Transverse colon (tissue), 4 donors: ENCODE results near the gene PRKG1. TPM values are rescaled to one million over a fixed set of nuclear protein-coding genes. Genes with fewer than 3 reads are reported as not detected.

Experiments
- DNase-seq: peaks from one replicate; pipeline ENCODE4 v3.0.0-alpha.2; 2019
- H3K27ac ChIP-seq, 4 donors: fragments of 200-600 bp; sonication (generic); 2 replicates each; pipeline ENCODE4 v1.5.1; 2016 to 2018; ENCODE audit warnings: inconsistent platforms in 4 of 4
- H3K27me3 ChIP-seq: fragments of 200-600 bp; sonication (generic); 2 replicates; pipeline ENCODE4 v1.5.1; 2017; ENCODE audit warnings: inconsistent platforms
- H3K36me3 ChIP-seq, 4 donors: fragments of 200-600 bp; sonication (generic); 2 replicates each; pipeline ENCODE4 v1.5.1; 2017 to 2019; ENCODE audit warnings: inconsistent platforms in 4 of 4
- H3K4me1 ChIP-seq, 4 donors: fragments of 200-600 bp; sonication (generic); 2 replicates each; pipeline ENCODE4 v1.5.1; 2017 to 2020; ENCODE audit warnings: inconsistent platforms in 4 of 4
- H3K4me3 ChIP-seq, 4 donors: fragments of 200-600 bp; sonication (generic); 1 replicate in 1 of 4; 2 replicates in 3 of 4; pipeline versions ENCODE4 v1.5.1 to v1.6.1; 2017 to 2019; ENCODE audit warnings: inconsistent platforms in 4 of 4
- H3K9me3 ChIP-seq, 2 donors: fragments of 200-600 bp; sonication (generic); 2 replicates each; pipeline ENCODE4 v1.5.1; 2017 to 2019; ENCODE audit warnings: inconsistent platforms in 2 of 2
- EP300 ChIP-seq: sonication (generic); formaldehyde crosslinking; IDR thresholded peaks from one replicate; pipeline ENCODE4 v1.6.1; 2017; ENCODE audit warnings: antibody characterized with exemption, low read depth
- POLR2A ChIP-seq: fragments of 450-650 bp; IDR thresholded peaks from one replicate; pipeline ENCODE4 v1.6.1; 2016; ENCODE audit warnings: antibody characterized with exemption, mild to moderate bottlenecking, moderate library complexity
- POLR2AphosphoS5 ChIP-seq, 3 donors: sonication (generic); formaldehyde crosslinking; IDR thresholded peaks; one replicate each; pipeline ENCODE4 v1.6.1; 2016; ENCODE audit warnings: antibody characterized with exemption in 3 of 3
- WGBS, 2 donors: methylation state at CpG; one replicate each; pipeline ENCODE4 v1.1.5; 2018; ENCODE audit warnings: low coverage in 1 of 2; 5-methylcytosine and 5-hydroxymethylcytosine counted together
- in situ Hi-C, 4 donors: fragments of 200-750 bp; cut with MboI; loops; one replicate each; pipeline versions ENCODE4 v1.15.0 to v1.15.1; 2017; ENCODE audit warnings: low sequenced_read_pairs in 3 of 4, low pct_ligation_motif_present in 1 of 4, low pct_unique_long_range_greater_than_20kb in 1 of 4
- intact Hi-C: fragments of 100-400 bp; cut with DNase I; formaldehyde crosslinking; loops from one replicate; pipeline ENCODE4 v1.15.1; 2023; ENCODE audit warnings: low total_unique reads
- total RNA-seq, 4 donors: library from RNA; depleted of rRNA; stranded (reverse); fragments of >200 nt; gene quantifications; one replicate each; pipeline ENCODE4 v1.1.0, GENCODE V29; 2016
- TF ChIP-seq, protein P1 (sequence below), 5 experiments: fragments of 200-600 bp in 3 of 5; fragments of 450-650 bp in 2 of 5; sonication (generic) in 3 of 5; IDR thresholded peaks; 1 replicate in 2 of 5; 2 replicates in 3 of 5; pipeline ENCODE4 v1.5.1; 2016 to 2017; ENCODE audit warnings: antibody characterized with exemption in 5 of 5, inconsistent platforms in 3 of 5, mild to moderate bottlenecking in 2 of 5, moderate library complexity in 1 of 5

Gene PRKG1
- total RNA-seq, 4 donors from 2014 or later, result 17.6 to 30.6 (median 26.9) TPM

DNA sequence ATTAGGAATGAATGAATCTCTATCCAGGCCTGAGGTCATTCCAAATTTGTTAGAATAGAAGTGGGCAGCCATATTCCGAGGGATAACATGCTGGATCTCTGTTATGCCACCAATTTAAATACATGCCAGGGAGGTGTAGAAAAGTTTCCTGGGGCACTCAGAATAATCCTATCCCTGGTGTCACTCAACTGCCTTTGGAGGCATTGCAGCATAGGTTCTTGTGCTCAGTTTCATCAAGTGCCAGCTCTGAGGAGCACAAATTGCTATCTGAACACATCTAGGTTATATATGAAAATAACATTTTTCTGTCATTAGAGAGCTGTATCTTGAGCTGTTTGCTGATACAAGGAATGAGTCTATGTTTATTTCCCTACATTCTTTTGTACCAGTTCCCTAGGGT lies 427.8 kb downstream of the PRKG1 start:
- in situ Hi-C loops, result no loop called here
- Histone ChIP-seq H3K9me3 (no peaks in the 10 kb centered on the region), H3K4me1 (no peaks in the 10 kb centered on the region), H3K36me3 (no peaks in the 10 kb centered on the region), H3K4me3 (no peak overlapping the region), H3K27me3 (no peaks in the 10 kb centered on the region), H3K27ac (no peak overlapping the region)
- WGBS, 2 donors, result 100% methylated on average over 1 of the region's 1 CpG
- intact Hi-C loops, result no loop called here
- TF ChIP-seq, protein P1, sequence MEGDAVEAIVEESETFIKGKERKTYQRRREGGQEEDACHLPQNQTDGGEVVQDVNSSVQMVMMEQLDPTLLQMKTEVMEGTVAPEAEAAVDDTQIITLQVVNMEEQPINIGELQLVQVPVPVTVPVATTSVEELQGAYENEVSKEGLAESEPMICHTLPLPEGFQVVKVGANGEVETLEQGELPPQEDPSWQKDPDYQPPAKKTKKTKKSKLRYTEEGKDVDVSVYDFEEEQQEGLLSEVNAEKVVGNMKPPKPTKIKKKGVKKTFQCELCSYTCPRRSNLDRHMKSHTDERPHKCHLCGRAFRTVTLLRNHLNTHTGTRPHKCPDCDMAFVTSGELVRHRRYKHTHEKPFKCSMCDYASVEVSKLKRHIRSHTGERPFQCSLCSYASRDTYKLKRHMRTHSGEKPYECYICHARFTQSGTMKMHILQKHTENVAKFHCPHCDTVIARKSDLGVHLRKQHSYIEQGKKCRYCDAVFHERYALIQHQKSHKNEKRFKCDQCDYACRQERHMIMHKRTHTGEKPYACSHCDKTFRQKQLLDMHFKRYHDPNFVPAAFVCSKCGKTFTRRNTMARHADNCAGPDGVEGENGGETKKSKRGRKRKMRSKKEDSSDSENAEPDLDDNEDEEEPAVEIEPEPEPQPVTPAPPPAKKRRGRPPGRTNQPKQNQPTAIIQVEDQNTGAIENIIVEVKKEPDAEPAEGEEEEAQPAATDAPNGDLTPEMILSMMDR (IDR thresholded peaks at IDR 0.05), result no peak
- TF ChIP-seq POLR2AphosphoS5 (IDR thresholded peaks at IDR 0.05) (no peak), POLR2A (no peak), EP300 (no peak)
- no peak for DNase-seq

DNA sequence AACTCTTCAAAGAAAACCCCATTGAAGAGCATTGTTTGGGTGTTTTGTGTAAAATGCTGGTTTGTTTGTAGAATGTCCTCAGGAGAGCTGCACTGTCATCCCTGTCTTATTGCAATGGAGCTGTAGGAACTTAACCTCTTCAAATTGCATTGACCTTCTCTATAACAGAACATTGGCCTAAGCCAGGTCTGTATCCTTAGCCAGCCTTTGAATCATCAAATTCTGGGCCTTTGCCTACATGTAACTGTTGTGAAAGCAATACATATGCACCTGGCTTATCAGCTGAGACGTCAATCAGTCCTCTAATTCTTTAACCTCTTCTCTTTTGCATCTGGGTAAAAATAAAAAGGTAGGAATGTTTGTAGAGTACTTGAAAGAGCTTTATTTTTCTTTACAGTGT lies 429.1 kb downstream of the PRKG1 start:
- H3K4me1 ChIP-seq, result no peaks in the 10 kb centered on the region
- H3K36me3 ChIP-seq, result no peaks in the 10 kb centered on the region
- in situ Hi-C loops (no loop called here), intact Hi-C loops (no loop called here)
- no peaks in the 10 kb centered on the region for H3K9me3 ChIP-seq
- DNase-seq, result no peak
- no peak overlapping the region for H3K4me3 ChIP-seq
- no peak for TF ChIP-seq POLR2AphosphoS5 (IDR thresholded peaks at IDR 0.05)
- TF ChIP-seq, protein P1 (IDR thresholded peaks at IDR 0.05), result no peak
- TF ChIP-seq POLR2A, result no peak
- no peak for TF ChIP-seq EP300
- H3K27me3 ChIP-seq, result no peaks in the 10 kb centered on the region
- WGBS, 2 donors, result 74 to 90% methylated on average over 1 of the region's 1 CpG
- H3K27ac ChIP-seq, result no peak overlapping the region

DNA sequence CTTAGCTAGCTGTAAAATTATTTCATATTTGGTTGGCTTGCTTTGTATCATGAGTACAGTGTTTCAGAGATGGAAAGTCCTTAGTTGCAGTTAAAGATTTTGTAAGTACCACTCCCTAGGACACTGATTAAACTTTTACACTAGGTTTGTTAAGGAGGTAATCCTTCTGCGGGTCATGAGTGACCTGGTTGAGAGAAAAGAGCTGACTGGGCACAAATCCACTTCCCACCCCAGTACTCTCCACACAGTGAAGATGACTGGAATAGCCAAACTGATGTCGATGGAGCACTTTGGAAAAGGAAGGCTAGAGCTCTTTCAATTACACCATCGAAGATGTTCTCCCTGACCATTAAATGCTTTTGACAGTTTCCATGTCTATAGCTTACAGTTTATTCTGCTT lies 433.2 kb downstream of the PRKG1 start:
- in situ Hi-C loops, result no loop called here

DNA sequence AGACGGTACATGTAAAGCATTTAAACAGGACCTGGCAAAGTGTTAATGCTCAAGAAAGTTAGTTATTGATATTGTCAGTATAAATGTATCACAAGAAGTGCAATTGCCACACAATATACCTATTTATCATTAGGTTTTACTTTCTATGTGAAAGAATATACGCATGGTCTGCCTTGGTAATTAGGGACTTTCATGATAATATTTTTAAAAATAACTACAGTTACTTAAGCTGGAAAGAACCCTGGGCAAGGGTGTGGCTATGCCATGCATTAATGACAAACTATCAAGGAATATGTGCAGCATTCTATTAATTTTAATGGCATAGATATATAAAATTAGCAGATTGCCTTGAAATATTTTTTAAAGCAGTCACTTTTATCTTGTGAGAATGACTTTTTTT lies 433.9 kb downstream of the PRKG1 start:
- WGBS, 2 donors, result 66 to 90% methylated on average over 2 of the region's 2 CpGs
- Histone ChIP-seq H3K4me3 (no peak overlapping the region), H3K9me3 (no peaks in the 10 kb centered on the region), H3K27me3 (no peaks in the 10 kb centered on the region), H3K36me3 (no peaks in the 10 kb centered on the region), H3K27ac (no peak overlapping the region), H3K4me1 (no peaks in the 10 kb centered on the region)
- no peak for TF ChIP-seq POLR2A
- TF ChIP-seq, protein P1 (IDR thresholded peaks at IDR 0.05), result no peak
- TF ChIP-seq EP300, result no peak
- no peak for TF ChIP-seq POLR2AphosphoS5 (IDR thresholded peaks at IDR 0.05)
- in situ Hi-C loops, result no loop called here
- DNase-seq, result no peak
- intact Hi-C loops, result no loop called here

More for the DNA sequence above, 433.2 kb downstream of the PRKG1 start:
- Histone ChIP-seq H3K9me3 (no peaks in the 10 kb centered on the region), H3K4me3 (no peak overlapping the region), H3K27me3 (no peaks in the 10 kb centered on the region), H3K4me1 (no peaks in the 10 kb centered on the region), H3K27ac (no peak overlapping the region), H3K36me3 (no peaks in the 10 kb centered on the region)
- 87 to 94% methylated on average over 3 of the region's 3 CpGs for WGBS, 2 donors
- no peak for DNase-seq
- TF ChIP-seq POLR2AphosphoS5 (IDR thresholded peaks at IDR 0.05), result no peak
- TF ChIP-seq POLR2A, result no peak
- TF ChIP-seq, protein P1 (IDR thresholded peaks at IDR 0.05), result no peak
- no peak for TF ChIP-seq EP300
- intact Hi-C loops, result no loop called here
